Measurements from ENCODE around the gene MMEL1.
"Not testable (repeated sequence)": the region's sequence is repeated elsewhere in the genome, so short reads cannot be mapped to it uniquely, and the experiment has no call there.

Gene MMEL1

GRCh38 chr1:2558420-2558819, 74.4 kb downstream of the MMEL1 start:
- Histone ChIP-seq H3K27ac (ENCODE audit: low read depth, low read length, severe bottlenecking) (no peak overlapping the region), H3K4me1 (ENCODE audit: control insufficient read depth, insufficient read depth, low read length, poor library complexity, severe bottlenecking) (peaks cover 2% of the 10 kb centered on the region), H3K4me3 (ENCODE audit: extremely low read depth, insufficient read depth, low read length, poor library complexity, severe bottlenecking) (no peak overlapping the region), H3K9me3 (ENCODE audit: control insufficient read depth, low read length) (no peaks in the 10 kb centered on the region), H3K36me3 (ENCODE audit: control insufficient read depth, insufficient read depth, low read length) (no peaks in the 10 kb centered on the region)
- 89 to 96% methylated on average over 9 to 12 of the region's 12 CpGs for WGBS, 2 experiments (ENCODE audit: insufficient coverage in 2 of 2)

GRCh38 chr1:2557482-2558400, 75.1 kb downstream of the MMEL1 start:
- Histone ChIP-seq H3K36me3 (ENCODE audit: control insufficient read depth, insufficient read depth, low read length) (no peaks in the 10 kb centered on the region), H3K4me1 (ENCODE audit: control insufficient read depth, insufficient read depth, low read length, poor library complexity, severe bottlenecking) (peaks cover 2% of the 10 kb centered on the region), H3K9me3 (ENCODE audit: control insufficient read depth, low read length) (no peaks in the 10 kb centered on the region), H3K4me3 (ENCODE audit: extremely low read depth, insufficient read depth, low read length, poor library complexity, severe bottlenecking) (no peak overlapping the region), H3K27ac (ENCODE audit: low read depth, low read length, severe bottlenecking) (no peak overlapping the region)
- 88% methylated on average over 26 to 28 of the region's 30 CpGs for WGBS, 2 experiments (ENCODE audit: insufficient coverage in 2 of 2)

GRCh38 chr1:2556678-2557481, 75.9 kb downstream of the MMEL1 start:
- Histone ChIP-seq H3K36me3 (ENCODE audit: control insufficient read depth, insufficient read depth, low read length) (no peaks in the 10 kb centered on the region), H3K4me1 (ENCODE audit: control insufficient read depth, insufficient read depth, low read length, poor library complexity, severe bottlenecking) (peaks cover 2% of the 10 kb centered on the region), H3K4me3 (ENCODE audit: extremely low read depth, insufficient read depth, low read length, poor library complexity, severe bottlenecking) (no peak overlapping the region), H3K27ac (ENCODE audit: low read depth, low read length, severe bottlenecking) (no peak overlapping the region), H3K9me3 (ENCODE audit: control insufficient read depth, low read length) (no peaks in the 10 kb centered on the region)
- WGBS, 2 experiments (ENCODE audit: insufficient coverage in 2 of 2): 85 to 87% methylated on average over 15 to 22 of the region's 24 CpGs

- Histone ChIP-seq H3K27ac (ENCODE audit: low read depth, low read length, severe bottlenecking) (no peak within 1 kb of the TSS), H3K9me3 (ENCODE audit: control insufficient read depth, low read length) (no peaks in the 10 kb centered on the region), H3K36me3 (ENCODE audit: control insufficient read depth, insufficient read depth, low read length) (no peaks in the 10 kb centered on the region), H3K4me3 (ENCODE audit: extremely low read depth, insufficient read depth, low read length, poor library complexity, severe bottlenecking) (no peak within 1 kb of the TSS), H3K4me1 (ENCODE audit: control insufficient read depth, insufficient read depth, low read length, poor library complexity, severe bottlenecking) (peaks cover 2% of the 10 kb centered on the region)
- 46 to 58% methylated on average over 13 to 15 of the region's 16 CpGs for WGBS, 2 experiments (ENCODE audit: insufficient coverage in 2 of 2)
Observed at GRCh38 chr1:2556277-2556677, 76.5 kb downstream of the MMEL1 start, which contains the start of gene TNFRSF14. Gene TNFRSF14 (plus strand): TSS chr1:2556371. CDS start chr1:2556665, 294 bp downstream.

GRCh38 chr1:2555634-2556276, 77.1 kb downstream of the MMEL1 start:
- Histone ChIP-seq H3K36me3 (ENCODE audit: control insufficient read depth, insufficient read depth, low read length) (no peaks in the 10 kb centered on the region), H3K9me3 (ENCODE audit: control insufficient read depth, low read length) (no peaks in the 10 kb centered on the region), H3K4me3 (ENCODE audit: extremely low read depth, insufficient read depth, low read length, poor library complexity, severe bottlenecking) (no peak overlapping the region), H3K27ac (ENCODE audit: low read depth, low read length, severe bottlenecking) (no peak overlapping the region), H3K4me1 (ENCODE audit: control insufficient read depth, insufficient read depth, low read length, poor library complexity, severe bottlenecking) (peaks cover 2% of the 10 kb centered on the region)
- 85 to 87% methylated on average over 20 to 25 of the region's 26 CpGs for WGBS, 2 experiments (ENCODE audit: insufficient coverage in 2 of 2)

- no peak overlapping the region for H3K27ac ChIP-seq (ENCODE audit: low read depth, low read length, severe bottlenecking)
- 87% methylated on average over 14 to 17 of the region's 19 CpGs for whole genome bisulfite sequencing, 2 experiments (ENCODE audit: insufficient coverage in 2 of 2)
- peaks cover 2% of the 10 kb centered on the region for H3K4me1 ChIP-seq (ENCODE audit: control insufficient read depth, insufficient read depth, low read length, poor library complexity, severe bottlenecking)
- no peak overlapping the region for H3K4me3 ChIP-seq (ENCODE audit: extremely low read depth, insufficient read depth, low read length, poor library complexity, severe bottlenecking)
- no peaks in the 10 kb centered on the region for H3K9me3 ChIP-seq (ENCODE audit: control insufficient read depth, low read length)
- no peaks in the 10 kb centered on the region for H3K36me3 ChIP-seq (ENCODE audit: control insufficient read depth, insufficient read depth, low read length)
Observed at GRCh38 chr1:2554621-2555387, 78.0 kb downstream of the MMEL1 start.

- no peaks in the 10 kb centered on the region for H3K9me3 ChIP-seq (ENCODE audit: control insufficient read depth, low read length)
- H3K36me3 ChIP-seq (ENCODE audit: control insufficient read depth, insufficient read depth, low read length): no peaks in the 10 kb centered on the region
- WGBS, 2 experiments (ENCODE audit: insufficient coverage in 2 of 2): 94 to 95% methylated on average over 26 to 30 of the region's 30 CpGs
- H3K27ac ChIP-seq (ENCODE audit: low read depth, low read length, severe bottlenecking): no peak overlapping the region
- H3K4me1 ChIP-seq (ENCODE audit: control insufficient read depth, insufficient read depth, low read length, poor library complexity, severe bottlenecking): peaks cover 2% of the 10 kb centered on the region
- no peak overlapping the region for H3K4me3 ChIP-seq (ENCODE audit: extremely low read depth, insufficient read depth, low read length, poor library complexity, severe bottlenecking)
Observed at GRCh38 chr1:2553871-2554620, 78.8 kb downstream of the MMEL1 start.

GRCh38 chr1:2553076-2553475, 79.7 kb downstream of the MMEL1 start:
- H3K36me3 ChIP-seq (ENCODE audit: control insufficient read depth, insufficient read depth, low read length); H3K27ac ChIP-seq (ENCODE audit: low read depth, low read length, severe bottlenecking); H3K4me1 ChIP-seq (ENCODE audit: control insufficient read depth, insufficient read depth, low read length, poor library complexity, severe bottlenecking); H3K9me3 ChIP-seq (ENCODE audit: control insufficient read depth, low read length); H3K4me3 ChIP-seq (ENCODE audit: extremely low read depth, insufficient read depth, low read length, poor library complexity, severe bottlenecking): not testable (repeated sequence)
- WGBS, 2 experiments (ENCODE audit: insufficient coverage in 2 of 2): 63% methylated on average over 2 of the region's 9 CpGs; no CpG with 5 or more reads in 1 of the 2 experiments

GRCh38 chr1:2552189-2552588, 80.6 kb downstream of the MMEL1 start:
- Histone ChIP-seq H3K4me1 (ENCODE audit: control insufficient read depth, insufficient read depth, low read length, poor library complexity, severe bottlenecking) (peaks cover 14% of the 10 kb centered on the region), H3K9me3 (ENCODE audit: control insufficient read depth, low read length) (no peaks in the 10 kb centered on the region), H3K4me3 (ENCODE audit: extremely low read depth, insufficient read depth, low read length, poor library complexity, severe bottlenecking) (no peak overlapping the region), H3K36me3 (ENCODE audit: control insufficient read depth, insufficient read depth, low read length) (no peaks in the 10 kb centered on the region), H3K27ac (ENCODE audit: low read depth, low read length, severe bottlenecking) (no peak overlapping the region)
- WGBS, 2 experiments (ENCODE audit: insufficient coverage in 2 of 2): 92 to 96% methylated on average over 17 to 19 of the region's 26 CpGs
